Liver (tissue), 9 donors: ENCODE measurements around the gene ZFYVE26. TPM values are rescaled to one million over a fixed set of nuclear protein-coding genes. Genes with fewer than 3 reads are reported as not detected.

Source experiments
- DNase-seq: peaks from one replicate; pipeline ENCODE4 v3.0.0-alpha.2; 2017; ENCODE audit warnings: low spot score
- H3K27ac ChIP-seq, 2 donors: one replicate each; pipeline ENCODE4 v1.7.0; 2013; ENCODE audit warnings: inconsistent platforms in 2 of 2, low read length in 2 of 2, control low read depth in 1 of 2, low read depth in 1 of 2, mild to moderate bottlenecking in 1 of 2
- H3K27me3 ChIP-seq, 4 donors: one replicate each; pipeline versions ENCODE4 v1.6.1 to v1.7.0; 2013; ENCODE audit warnings: low read length in 3 of 4, inconsistent platforms in 1 of 4, mild to moderate bottlenecking in 1 of 4, moderate library complexity in 1 of 4; ENCODE audit not compliant: control insufficient read depth in 4 of 4, insufficient read depth in 4 of 4
- H3K36me3 ChIP-seq, 4 donors: one replicate each; pipeline versions ENCODE4 v1.6.1 to v1.7.0; 2013; ENCODE audit warnings: low read length in 3 of 4, mild to moderate bottlenecking in 3 of 4, low read depth in 1 of 4, moderate library complexity in 1 of 4; ENCODE audit not compliant: control insufficient read depth in 4 of 4, insufficient read depth in 3 of 4
- H3K4me1 ChIP-seq, 4 donors: one replicate each; pipeline versions ENCODE4 v1.6.1 to v1.7.0; 2013; ENCODE audit warnings: low read length in 3 of 4, mild to moderate bottlenecking in 3 of 4, moderate library complexity in 1 of 4; ENCODE audit not compliant: control insufficient read depth in 4 of 4, insufficient read depth in 4 of 4
- H3K4me3 ChIP-seq, 3 donors: one replicate each; pipeline versions ENCODE4 v1.6.1 to v1.7.0; 2013; ENCODE audit warnings: low read length in 3 of 3, control low read depth in 1 of 3, low read depth in 1 of 3, mild to moderate bottlenecking in 1 of 3
- H3K9ac ChIP-seq, 2 donors: one replicate each; pipeline ENCODE4 v1.7.0; 2013; ENCODE audit warnings: low read length in 2 of 2, mild to moderate bottlenecking in 2 of 2, moderate library complexity in 2 of 2, control low read depth in 1 of 2, low read depth in 1 of 2
- H3K9me3 ChIP-seq, 4 donors: one replicate each; pipeline versions ENCODE4 v1.6.1 to v1.7.0; 2013; ENCODE audit warnings: low read length in 3 of 4; ENCODE audit not compliant: control insufficient read depth in 4 of 4
- ATF3 ChIP-seq: IDR thresholded peaks from 2 replicates; pipeline ENCODE4 v1.6.1; 2016; ENCODE audit warnings: antibody characterized with exemption
- CTCF ChIP-seq: fragments of 150-350 bp; IDR thresholded peaks from 2 replicates; pipeline ENCODE4 v1.5.1; 2017; ENCODE audit warnings: improper control_type of control experiment, low read depth, low read length; ENCODE audit not compliant: missing input control
- EGR1 ChIP-seq, 2 donors: IDR thresholded peaks; 2 replicates each; pipeline ENCODE4 v1.6.1; 2016 to 2018; ENCODE audit warnings: antibody characterized with exemption in 2 of 2, low read depth in 2 of 2
- FOXA1 ChIP-seq: IDR thresholded peaks from 2 replicates; pipeline ENCODE4 v1.6.1; 2016; ENCODE audit warnings: antibody characterized with exemption
- FOXA2 ChIP-seq: IDR thresholded peaks from 2 replicates; pipeline ENCODE4 v1.6.1; 2016; ENCODE audit warnings: antibody characterized with exemption
- GABPA ChIP-seq, 2 donors: IDR thresholded peaks in 1 of 2; conservative IDR thresholded peaks in 1 of 2; 2 replicates each; pipeline ENCODE4 v1.6.1; 2016; ENCODE audit warnings: antibody characterized with exemption in 2 of 2, mild to moderate bottlenecking in 1 of 2, moderate library complexity in 1 of 2
- HNF4A ChIP-seq, 2 donors: conservative IDR thresholded peaks; 2 replicates each; pipeline ENCODE4 v1.6.1; 2016; ENCODE audit warnings: antibody characterized with exemption in 2 of 2, mild to moderate bottlenecking in 2 of 2
- HNF4G ChIP-seq: IDR thresholded peaks from 2 replicates; pipeline ENCODE4 v1.6.1; 2016; ENCODE audit warnings: antibody characterized with exemption
- JUND ChIP-seq, 2 donors: IDR thresholded peaks; 2 replicates each; pipeline ENCODE4 v1.6.1; 2016; ENCODE audit warnings: antibody characterized with exemption in 2 of 2
- MAX ChIP-seq: IDR thresholded peaks from 2 replicates; pipeline ENCODE4 v1.6.1; 2016; ENCODE audit warnings: antibody characterized with exemption
- NR2F2 ChIP-seq: IDR thresholded peaks from 2 replicates; pipeline ENCODE4 v1.6.1; 2016; ENCODE audit warnings: antibody characterized with exemption
- RAD21 ChIP-seq, 2 donors: IDR thresholded peaks; 2 replicates each; pipeline ENCODE4 v1.6.1; 2016; ENCODE audit warnings: antibody characterized with exemption in 2 of 2, mild to moderate bottlenecking in 2 of 2
- REST ChIP-seq: IDR thresholded peaks from 2 replicates; pipeline ENCODE4 v1.6.1; 2016; ENCODE audit warnings: antibody characterized with exemption, mild to moderate bottlenecking
- RXRA ChIP-seq, 2 donors: IDR thresholded peaks; 2 replicates each; pipeline ENCODE4 v1.6.1; 2017 to 2018; ENCODE audit warnings: antibody characterized with exemption in 2 of 2, mild to moderate bottlenecking in 1 of 2
- SP1 ChIP-seq: IDR thresholded peaks from 2 replicates; pipeline ENCODE4 v1.6.1; 2018; ENCODE audit warnings: antibody characterized with exemption, mild to moderate bottlenecking
- TAF1 ChIP-seq: conservative IDR thresholded peaks from 2 replicates; pipeline ENCODE4 v1.6.1; 2016; ENCODE audit warnings: antibody characterized with exemption, mild to moderate bottlenecking
- YY1 ChIP-seq: IDR thresholded peaks from 2 replicates; pipeline ENCODE4 v1.6.1; 2016; ENCODE audit warnings: antibody characterized with exemption, mild to moderate bottlenecking
- ZBTB33 ChIP-seq: IDR thresholded peaks from 2 replicates; pipeline ENCODE4 v1.6.1; 2016; ENCODE audit warnings: antibody characterized with exemption
- WGBS: extraction: QIAGEN DNeasy Blood & Tissue Kit; methylation state at CpG from one replicate; pipeline ENCODE4 v1.1.7; 2013; 5-methylcytosine and 5-hydroxymethylcytosine counted together
- polyA plus RNA-seq, 2 donors: library from polyadenylated mRNA; stranded (reverse) in 1 of 2; unstranded in 1 of 2; fragments of 200-250 nt in 1 of 2; fragments of >200 nt in 1 of 2; fragmentation: Nextera tagmentation in 1 of 2; extraction: Ambion mirVana in 1 of 2; gene quantifications; one replicate each; pipeline versions ENCODE4 v1.2.1 to v1.2.3, GENCODE V29; 2013 to 2015
- total RNA-seq, 2 donors: library from RNA; depleted of rRNA; stranded (reverse); fragments of >200 nt; gene quantifications; one replicate each; pipeline ENCODE4 v1.2.3, GENCODE V29; 2014
- donor health status: healthy.
- donor health status: healthy.
- donor health status: healthy.
- donor health status: healthy.
- donor health status: healthy.

ZFYVE26 gene
- total and polyA plus RNA-seq, 4 donors, result 2.4 to 17.2 (median 7.7) TPM

- TF ChIP-seq REST, result no peak
These were observed 17.7 kb downstream of the ZFYVE26 start (continued) for GRCh38 chr14:67798731-67799130.

GRCh38 chr14:67787673-67788072 lies 28.7 kb downstream of the ZFYVE26 start:
- Histone ChIP-seq H3K27ac (no peak overlapping the region), H3K36me3 (peaks cover 20 to 87% (median 60%) of the 10 kb centered on the region in 4 donors), H3K4me3 (no peak overlapping the region), H3K4me1 (no peaks in the 10 kb centered on the region), H3K27me3 (no peaks in the 10 kb centered on the region), H3K9ac (no peak overlapping the region), H3K9me3 (no peaks in the 10 kb centered on the region)
- WGBS, result 96% methylated on average over 1 of the region's 1 CpG
- TF ChIP-seq FOXA2 (no peak), FOXA1 (no peak)
- no peak for DNase-seq

GRCh38 chr14:67785270-67786109 lies 30.9 kb downstream of the ZFYVE26 start:
- TF ChIP-seq MAX, result no peak
- no peak for TF ChIP-seq HNF4G
- TF ChIP-seq ATF3, result no peak
- TF ChIP-seq HNF4A (conservative IDR thresholded peaks at IDR 0.05), result no peak
- no peak for TF ChIP-seq CTCF
- TF ChIP-seq TAF1, result no peak
- no peak for TF ChIP-seq RXRA (IDR thresholded peaks at IDR 0.05)
- TF ChIP-seq SP1, result no peak
- TF ChIP-seq FOXA2, result no peak
- no peak for TF ChIP-seq NR2F2
- no peak for TF ChIP-seq REST
- TF ChIP-seq ZBTB33, result no peak
- TF ChIP-seq YY1, result no peak
- TF ChIP-seq JUND (IDR thresholded peaks at IDR 0.05), result no peak
- TF ChIP-seq GABPA (IDR thresholded peaks at IDR 0.05 in 1 of 2, conservative IDR thresholded peaks at IDR 0.05 in 1 of 2), result no peak
- TF ChIP-seq FOXA1, result no peak
- no peak for TF ChIP-seq EGR1 (IDR thresholded peaks at IDR 0.05; ENCODE audit: low read depth in 2 of 2)
- TF ChIP-seq RAD21 (IDR thresholded peaks at IDR 0.05), result no peak
- 95% methylated on average over 4 of the region's 4 CpGs for WGBS
- no peak overlapping the region for H3K9ac ChIP-seq

More at GRCh38 chr14:67785270-67786109, 30.9 kb downstream of the ZFYVE26 start:
- Histone ChIP-seq H3K4me3 (no peak overlapping the region), H3K9me3 (no peaks in the 10 kb centered on the region), H3K27me3 (no peaks in the 10 kb centered on the region), H3K27ac (no peak overlapping the region), H3K4me1 (no peaks in the 10 kb centered on the region), H3K36me3 (peaks cover 18 to 95% (median 69%) of the 10 kb centered on the region in 4 donors)
- DNase-seq, result no peak
